Neural progenitor cell (in vitro differentiated cells): ENCODE measurements around the gene SUMF1. TPM values are rescaled to one million over a fixed set of nuclear protein-coding genes. Genes with fewer than 3 reads are reported as not detected.
A peak's percentile ranks its signal among the peaks of the same experiment; 100 is the strongest.

Experiments
- DNase-seq: peaks from one replicate; pipeline ENCODE4 v3.0.0-alpha.2; 2016; ENCODE audit warnings: low spot score
- H2AFZ ChIP-seq: fragments of 200-600 bp; sonication (generic); replicated peaks from 2 replicates; pipeline ENCODE4 v1.6.1; 2016; ENCODE audit warnings: antibody characterized with exemption
- H3F3A ChIP-seq: fragments of 200-600 bp; sonication (generic); 2 replicates; pipeline ENCODE4 v1.6.1; 2016; ENCODE audit warnings: antibody characterized with exemption, low read depth
- H3K27ac ChIP-seq: fragments of 200-600 bp; sonication (generic); 2 replicates; pipeline ENCODE4 v1.5.1; 2016; ENCODE audit warnings: mild to moderate bottlenecking
- H3K27me3 ChIP-seq: fragments of 200-600 bp; sonication (generic); 2 replicates; pipeline ENCODE4 v1.6.1; 2016; ENCODE audit warnings: mild to moderate bottlenecking, moderate library complexity
- H3K36me3 ChIP-seq: fragments of 200-600 bp; sonication (generic); 2 replicates; pipeline ENCODE4 v1.5.1; 2016
- H3K4me1 ChIP-seq: fragments of 200-600 bp; sonication (generic); 2 replicates; pipeline ENCODE4 v1.6.1; 2016; ENCODE audit warnings: mixed run types
- H3K4me2 ChIP-seq: fragments of 200-600 bp; sonication (generic); 2 replicates; pipeline ENCODE4 v1.6.1; 2016
- H3K4me3 ChIP-seq: fragments of 200-600 bp; sonication (generic); 2 replicates; pipeline ENCODE4 v1.5.1; 2016
- H3K79me2 ChIP-seq: fragments of 200-600 bp; sonication (generic); 2 replicates; pipeline ENCODE4 v1.6.1; 2016; ENCODE audit warnings: low read depth
- H3K9ac ChIP-seq: fragments of 200-600 bp; sonication (generic); 2 replicates; pipeline ENCODE4 v1.6.1; 2016
- H3K9me3 ChIP-seq: fragments of 200-600 bp; sonication (generic); 2 replicates; pipeline ENCODE4 v1.5.1; 2016; ENCODE audit warnings: low read depth
- H4K20me1 ChIP-seq: fragments of 200-600 bp; sonication (generic); 2 replicates; pipeline ENCODE4 v1.6.1; 2016; ENCODE audit warnings: low read depth
- H3K27ac Mint-ChIP-seq: 3 replicates; pipeline ENCODE4 v1.8.0; 2021; ENCODE audit warnings: mixed read lengths
- H3K27me3 Mint-ChIP-seq: 2 replicates; pipeline ENCODE4 v1.8.0; 2022; ENCODE audit warnings: low read depth, mild to moderate bottlenecking, inconsistent platforms, moderate library complexity, mixed read lengths; ENCODE audit not compliant: insufficient read depth
- H3K36me3 Mint-ChIP-seq: 3 replicates; pipeline ENCODE4 v1.8.0; 2021; ENCODE audit warnings: mixed read lengths
- H3K4me1 Mint-ChIP-seq: 3 replicates; pipeline ENCODE4 v1.8.0; 2021; ENCODE audit warnings: mixed read lengths
- H3K4me3 Mint-ChIP-seq: 3 replicates; pipeline ENCODE4 v1.8.0; 2021; ENCODE audit warnings: mild to moderate bottlenecking, moderate library complexity, mixed read lengths
- H3K9me3 Mint-ChIP-seq: 3 replicates; pipeline ENCODE4 v1.8.0; 2020; ENCODE audit warnings: mixed read lengths
- EZH2 ChIP-seq: fragments of 200-600 bp; sonication (generic); IDR thresholded peaks from 2 replicates; pipeline ENCODE4 v1.6.1; 2017; ENCODE audit warnings: antibody characterized with exemption, mild to moderate bottlenecking, moderate library complexity
- EZH2phosphoT487 ChIP-seq: fragments of 200-600 bp; sonication (generic); IDR thresholded peaks from 2 replicates; pipeline ENCODE4 v1.6.1; 2017; ENCODE audit warnings: antibody characterized with exemption
- total RNA-seq: library from RNA; depleted of rRNA; stranded (reverse); fragments of >200 nt; gene quantifications from 2 replicates; pipeline ENCODE4 v1.2.3, GENCODE V29; 2015; ENCODE audit warnings: low replicate concordance
- TF ChIP-seq, protein P1 (sequence below): fragments of 200-600 bp; sonication (generic); IDR thresholded peaks from 2 replicates; pipeline ENCODE4 v1.5.1; 2017; ENCODE audit warnings: antibody characterized with exemption, mild to moderate bottlenecking

Gene SUMF1
- total RNA-seq, 1 donor from 2014 or later, result 10.6 TPM

DNA sequence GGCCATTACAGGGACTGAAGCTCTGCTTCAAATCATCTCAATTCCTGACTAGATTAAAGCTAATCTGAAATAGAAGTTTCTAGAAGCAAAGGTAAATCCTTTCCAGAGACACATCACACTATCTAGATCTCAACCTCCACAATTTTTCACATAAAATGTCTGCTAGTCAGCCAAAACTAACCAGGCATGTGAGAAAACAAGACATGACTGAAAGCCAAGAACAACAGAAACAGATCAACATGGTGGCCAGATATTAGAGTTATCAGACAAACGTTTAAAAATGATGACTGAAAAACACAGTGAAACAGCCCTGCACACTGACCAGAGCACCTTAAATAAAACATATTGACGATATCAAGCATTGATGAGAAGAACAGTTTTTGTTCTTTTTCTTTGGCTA is 59.1 kb downstream of the SUMF1 start:
- no peak overlapping the region for H3K4me3 Mint-ChIP-seq
- Histone ChIP-seq H2AFZ (no peak overlapping the region), H3K4me1 (no peaks in the 10 kb centered on the region)

DNA sequence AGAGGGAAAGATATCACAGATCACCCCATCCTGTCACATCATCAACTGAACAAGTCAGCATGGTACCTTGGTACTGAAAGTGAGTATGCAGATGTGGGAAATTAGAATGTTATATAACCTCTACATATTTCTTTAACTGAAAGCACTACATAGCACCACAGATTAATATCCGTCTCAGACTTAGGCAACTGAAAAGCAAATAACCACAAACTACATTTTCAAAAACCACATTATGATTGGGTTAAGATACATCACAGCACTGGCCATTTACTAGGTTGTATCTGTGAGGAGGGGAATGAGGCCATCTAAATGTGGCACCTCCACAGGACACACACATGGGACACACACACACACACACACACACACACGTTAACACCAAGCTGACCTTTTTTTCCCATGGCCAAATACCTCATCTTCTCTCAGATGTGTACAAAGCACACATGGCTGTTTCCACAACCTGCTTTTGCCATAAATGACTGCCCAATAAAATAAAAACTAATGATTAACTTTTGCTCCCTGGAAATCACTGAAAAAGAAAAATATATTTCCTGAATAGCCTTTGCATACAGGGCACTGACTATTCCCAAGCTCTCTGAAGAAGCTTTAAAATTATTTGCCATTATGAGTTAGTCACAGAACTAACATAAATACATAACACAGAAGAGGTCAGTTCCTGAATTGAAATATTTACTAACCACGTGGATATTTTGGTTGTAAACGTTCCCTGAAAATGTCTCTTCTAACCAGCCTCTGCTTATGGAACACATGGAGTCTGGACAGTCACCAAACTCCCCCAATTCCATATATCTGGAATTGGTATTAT is 60.1 kb downstream of the SUMF1 start:
- H3K4me3 ChIP-seq, result no peak overlapping the region
- H3K4me1 Mint-ChIP-seq, result no peaks in the 10 kb centered on the region
- H3F3A ChIP-seq, result no peaks in the 10 kb centered on the region
- H3K4me3 Mint-ChIP-seq, result no peak overlapping the region
- no peak overlapping the region for H2AFZ ChIP-seq
- H3K79me2 ChIP-seq, result no peaks in the 10 kb centered on the region
- H3K4me1 ChIP-seq, result no peaks in the 10 kb centered on the region
- no peak overlapping the region for H3K4me2 ChIP-seq
- no peak overlapping the region for H3K9ac ChIP-seq
- H3K27ac Mint-ChIP-seq, result no peak overlapping the region
- TF ChIP-seq EZH2, result no peak
- no peak for TF ChIP-seq EZH2phosphoT487
- TF ChIP-seq, protein P1, sequence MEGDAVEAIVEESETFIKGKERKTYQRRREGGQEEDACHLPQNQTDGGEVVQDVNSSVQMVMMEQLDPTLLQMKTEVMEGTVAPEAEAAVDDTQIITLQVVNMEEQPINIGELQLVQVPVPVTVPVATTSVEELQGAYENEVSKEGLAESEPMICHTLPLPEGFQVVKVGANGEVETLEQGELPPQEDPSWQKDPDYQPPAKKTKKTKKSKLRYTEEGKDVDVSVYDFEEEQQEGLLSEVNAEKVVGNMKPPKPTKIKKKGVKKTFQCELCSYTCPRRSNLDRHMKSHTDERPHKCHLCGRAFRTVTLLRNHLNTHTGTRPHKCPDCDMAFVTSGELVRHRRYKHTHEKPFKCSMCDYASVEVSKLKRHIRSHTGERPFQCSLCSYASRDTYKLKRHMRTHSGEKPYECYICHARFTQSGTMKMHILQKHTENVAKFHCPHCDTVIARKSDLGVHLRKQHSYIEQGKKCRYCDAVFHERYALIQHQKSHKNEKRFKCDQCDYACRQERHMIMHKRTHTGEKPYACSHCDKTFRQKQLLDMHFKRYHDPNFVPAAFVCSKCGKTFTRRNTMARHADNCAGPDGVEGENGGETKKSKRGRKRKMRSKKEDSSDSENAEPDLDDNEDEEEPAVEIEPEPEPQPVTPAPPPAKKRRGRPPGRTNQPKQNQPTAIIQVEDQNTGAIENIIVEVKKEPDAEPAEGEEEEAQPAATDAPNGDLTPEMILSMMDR, result no peak
- H3K9me3 Mint-ChIP-seq, result no peaks in the 10 kb centered on the region
- H3K27me3 ChIP-seq, result no peaks in the 10 kb centered on the region
- no peaks in the 10 kb centered on the region for H3K27me3 Mint-ChIP-seq
- DNase-seq, result no peak
- H3K9me3 ChIP-seq, result no peaks in the 10 kb centered on the region
- no peaks in the 10 kb centered on the region for H4K20me1 ChIP-seq
- no peak overlapping the region for H3K27ac ChIP-seq
- no peaks in the 10 kb centered on the region for H3K36me3 Mint-ChIP-seq
- no peaks in the 10 kb centered on the region for H3K36me3 ChIP-seq

More for the DNA sequence above, 59.1 kb downstream of the SUMF1 start:
- H3K4me3 ChIP-seq, result no peak overlapping the region
- no peaks in the 10 kb centered on the region for H3K9me3 Mint-ChIP-seq
- H3K27ac ChIP-seq, result no peak overlapping the region
- no peaks in the 10 kb centered on the region for H3K79me2 ChIP-seq
- H3K9ac ChIP-seq, result peak overlapping the region; percentile 8
- no peaks in the 10 kb centered on the region for H4K20me1 ChIP-seq
- no peaks in the 10 kb centered on the region for H3K27me3 ChIP-seq
- H3K36me3 Mint-ChIP-seq, result no peaks in the 10 kb centered on the region
- H3K27ac Mint-ChIP-seq, result no peak overlapping the region
- TF ChIP-seq EZH2 (no peak), EZH2phosphoT487 (no peak)
- TF ChIP-seq, protein P1, result no peak
- no peak for DNase-seq
- H3K4me1 Mint-ChIP-seq, result no peaks in the 10 kb centered on the region
- no peaks in the 10 kb centered on the region for H3K9me3 ChIP-seq
- H3K4me2 ChIP-seq, result no peak overlapping the region
- H3K36me3 ChIP-seq, result no peaks in the 10 kb centered on the region
- H3K27me3 Mint-ChIP-seq, result no peaks in the 10 kb centered on the region
- no peaks in the 10 kb centered on the region for H3F3A ChIP-seq

GRCh38 chr3:4404881-4405280 is 62.2 kb downstream of the SUMF1 start:
- no peak for DNase-seq
- Histone ChIP-seq H2AFZ (no peak overlapping the region), H4K20me1 (no peaks in the 10 kb centered on the region), H3K4me2 (no peak overlapping the region), H3K27me3 (no peaks in the 10 kb centered on the region), H3K4me3 (no peak overlapping the region), H3K4me1 (no peaks in the 10 kb centered on the region), H3K9me3 (no peaks in the 10 kb centered on the region), H3K27ac (no peak overlapping the region), H3K79me2 (no peaks in the 10 kb centered on the region), H3K36me3 (no peaks in the 10 kb centered on the region), H3F3A (no peaks in the 10 kb centered on the region), H3K9ac (no peak overlapping the region)
- Mint-ChIP-seq H3K27me3 (no peaks in the 10 kb centered on the region), H3K27ac (no peak overlapping the region), H3K4me3 (no peak overlapping the region), H3K4me1 (no peaks in the 10 kb centered on the region), H3K9me3 (no peaks in the 10 kb centered on the region), H3K36me3 (no peaks in the 10 kb centered on the region)
- TF ChIP-seq EZH2phosphoT487 (no peak), EZH2 (no peak)

DNA sequence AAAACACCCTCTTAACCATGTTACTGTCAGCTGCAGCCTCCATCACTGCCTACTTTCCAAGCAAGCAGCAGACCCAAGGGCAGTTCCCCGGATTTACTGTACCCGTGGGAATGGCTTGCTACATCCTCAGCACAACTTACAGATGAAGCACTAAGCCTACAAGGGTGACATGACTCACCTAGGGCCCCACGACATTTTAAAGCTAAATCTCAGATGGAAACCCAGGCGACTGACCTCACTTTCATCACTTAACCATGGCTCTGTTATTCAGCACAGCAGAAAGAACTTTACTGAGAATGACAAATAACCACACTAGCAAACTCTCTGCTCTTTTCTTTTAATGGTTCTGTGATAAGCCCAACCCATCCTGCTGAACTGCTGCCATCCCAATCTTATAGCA is 65.6 kb downstream of the SUMF1 start:
- Histone ChIP-seq H3K4me2 (no peak overlapping the region), H3K4me3 (no peak overlapping the region), H3F3A (no peaks in the 10 kb centered on the region), H3K79me2 (no peaks in the 10 kb centered on the region), H4K20me1 (no peaks in the 10 kb centered on the region), H2AFZ (no peak overlapping the region), H3K9me3 (no peaks in the 10 kb centered on the region), H3K9ac (no peak overlapping the region), H3K27me3 (no peaks in the 10 kb centered on the region), H3K36me3 (no peaks in the 10 kb centered on the region), H3K4me1 (no peaks in the 10 kb centered on the region), H3K27ac (no peak overlapping the region)
- H3K36me3 Mint-ChIP-seq, result no peaks in the 10 kb centered on the region
- H3K27me3 Mint-ChIP-seq, result no peaks in the 10 kb centered on the region
- H3K4me1 Mint-ChIP-seq, result no peaks in the 10 kb centered on the region
- H3K4me3 Mint-ChIP-seq, result no peak overlapping the region
- no peaks in the 10 kb centered on the region for H3K9me3 Mint-ChIP-seq
- no peak for TF ChIP-seq EZH2phosphoT487
- no peak for TF ChIP-seq EZH2
- TF ChIP-seq, protein P1, result no peak
- H3K27ac Mint-ChIP-seq, result no peak overlapping the region
- DNase-seq, result no peak
